WTC11 (cell line): ENCODE data around the gene PPA2. TPM values are rescaled to one million over a fixed set of nuclear protein-coding genes. Genes with fewer than 3 reads are reported as not detected.

Source experiments
- ATAC-seq: fragments of 200-7000 bp; cut with Tn5 transposase; 2 replicates; pipeline ENCODE4 v1.10.0; 2021; ENCODE audit warnings: mild to moderate bottlenecking, moderate library complexity
- CTCF ChIA-PET: fragments of 300-600 bp; sonication (Branson Sonifier 250); formaldehyde crosslinking; loops from one replicate; lab custom pipeline; 2021; ENCODE audit warnings: antibody characterized with exemption; lab: Charles Lee
- POLR2A ChIA-PET: fragments of 350-600 bp; sonication (Branson Sonifier 250); formaldehyde crosslinking; loops from one replicate; lab custom pipeline; 2021; ENCODE audit warnings: antibody characterized with exemption; lab: Charles Lee
- DNase-seq: peaks from one replicate; pipeline ENCODE4 v3.0.0; 2021; ENCODE audit warnings: low spot score
- H3K27ac Mint-ChIP-seq: 2 replicates; pipeline ENCODE4 v1.8.0; 2021; ENCODE audit warnings: mixed read lengths
- H3K27me3 Mint-ChIP-seq: 2 replicates; pipeline ENCODE4 v1.8.0; 2021; ENCODE audit warnings: low read depth, mild to moderate bottlenecking, moderate library complexity, mixed read lengths
- H3K36me3 Mint-ChIP-seq: 2 replicates; pipeline ENCODE4 v1.8.0; 2021; ENCODE audit warnings: mixed read lengths
- H3K4me1 Mint-ChIP-seq: 2 replicates; pipeline ENCODE4 v1.8.0; 2022; ENCODE audit warnings: mixed read lengths
- H3K4me3 Mint-ChIP-seq: 2 replicates; pipeline ENCODE4 v1.8.0; 2021; ENCODE audit warnings: mild to moderate bottlenecking, moderate library complexity, mixed read lengths
- H3K9me3 Mint-ChIP-seq: 2 replicates; pipeline ENCODE4 v1.8.0; 2021; ENCODE audit warnings: mixed read lengths
- ATF1 ChIP-seq: sonication (generic); formaldehyde crosslinking; IDR thresholded peaks from 2 replicates; pipeline ENCODE4 v1.8.1; 2023; ENCODE audit warnings: mild to moderate bottlenecking, moderate library complexity, missing genetic modification reagents
- CREB1 ChIP-seq: sonication (generic); formaldehyde crosslinking; IDR thresholded peaks from 2 replicates; pipeline ENCODE4 v1.8.0; 2023; ENCODE audit warnings: mild to moderate bottlenecking, missing genetic modification reagents
- GTF2I ChIP-seq: fragments of 250-450 bp; sonication (Bioruptor Pico); conservative IDR thresholded peaks from 2 replicates; pipeline ENCODE4 v1.4.0; 2021; ENCODE audit warnings: mild to moderate bottlenecking
- NR3C1 ChIP-seq: sonication (generic); formaldehyde crosslinking; conservative IDR thresholded peaks from 2 replicates; pipeline ENCODE4 v1.8.1; 2023; ENCODE audit warnings: low read depth, mild to moderate bottlenecking, missing genetic modification reagents
- PRDM15 ChIP-seq: sonication (generic); formaldehyde crosslinking; IDR thresholded peaks from 2 replicates; pipeline ENCODE4 v1.8.0; 2022; ENCODE audit warnings: missing genetic modification reagents
- TEAD1 ChIP-seq: sonication (generic); formaldehyde crosslinking; IDR thresholded peaks from 2 replicates; pipeline ENCODE4 v1.8.0; 2022; ENCODE audit warnings: mild to moderate bottlenecking, missing genetic modification reagents
- TEAD4 ChIP-seq: sonication (generic); formaldehyde crosslinking; IDR thresholded peaks from 2 replicates; pipeline ENCODE4 v1.8.0; 2022; ENCODE audit warnings: mild to moderate bottlenecking, missing genetic modification reagents
- ZNF263 ChIP-seq: sonication (generic); formaldehyde crosslinking; IDR thresholded peaks from 2 replicates; pipeline ENCODE4 v1.8.1; 2022; ENCODE audit warnings: low read depth, mild to moderate bottlenecking, moderate library complexity, missing genetic modification reagents
- ZNF281 ChIP-seq: sonication (generic); formaldehyde crosslinking; IDR thresholded peaks from 2 replicates; pipeline ENCODE4 v1.8.0; 2023; ENCODE audit warnings: mild to moderate bottlenecking, missing genetic modification reagents
- ZNF532 ChIP-seq: fragments of 250-450 bp; sonication (Bioruptor Pico); IDR thresholded peaks from 2 replicates; pipeline ENCODE4 v1.9.0; 2021; ENCODE audit warnings: mild to moderate bottlenecking, borderline replicate concordance
- total RNA-seq: library from RNA; stranded (reverse); gene quantifications from 3 replicates; pipeline ENCODE4 v1.2.3, GENCODE V29; 2021
- TF ChIP-seq, protein P1 (sequence below): fragments of 200-600 bp; IDR thresholded peaks from 2 replicates; pipeline ENCODE4 v1.8.0; 2022; ENCODE audit warnings: antibody characterized with exemption
- TF ChIP-seq, protein P2 (sequence below): fragments of 250-450 bp; sonication (Bioruptor Pico); IDR thresholded peaks from 2 replicates; pipeline ENCODE4 v2.1.2; 2022; ENCODE audit warnings: mild to moderate bottlenecking, moderate library complexity
- TF ChIP-seq, protein P3 (sequence below): sonication (generic); formaldehyde crosslinking; IDR thresholded peaks from 2 replicates; pipeline ENCODE4 v1.8.1; 2023; ENCODE audit warnings: mild to moderate bottlenecking, missing genetic modification reagents, borderline replicate concordance
- TF ChIP-seq, protein P4 (sequence below): sonication (generic); formaldehyde crosslinking; IDR thresholded peaks from 2 replicates; pipeline ENCODE4 v1.8.1; 2023; ENCODE audit warnings: mild to moderate bottlenecking, moderate library complexity, missing genetic modification reagents
- TF ChIP-seq, protein P5 (sequence below): fragments of 250-450 bp; sonication (Bioruptor Pico); IDR thresholded peaks from 2 replicates; pipeline ENCODE4 v1.9.0; 2021; ENCODE audit warnings: moderate library complexity, mild to moderate bottlenecking, inconsistent platforms, borderline replicate concordance

Gene PPA2
- total RNA-seq, 1 experiment from 2014 or later = 50.8 TPM

DNA sequence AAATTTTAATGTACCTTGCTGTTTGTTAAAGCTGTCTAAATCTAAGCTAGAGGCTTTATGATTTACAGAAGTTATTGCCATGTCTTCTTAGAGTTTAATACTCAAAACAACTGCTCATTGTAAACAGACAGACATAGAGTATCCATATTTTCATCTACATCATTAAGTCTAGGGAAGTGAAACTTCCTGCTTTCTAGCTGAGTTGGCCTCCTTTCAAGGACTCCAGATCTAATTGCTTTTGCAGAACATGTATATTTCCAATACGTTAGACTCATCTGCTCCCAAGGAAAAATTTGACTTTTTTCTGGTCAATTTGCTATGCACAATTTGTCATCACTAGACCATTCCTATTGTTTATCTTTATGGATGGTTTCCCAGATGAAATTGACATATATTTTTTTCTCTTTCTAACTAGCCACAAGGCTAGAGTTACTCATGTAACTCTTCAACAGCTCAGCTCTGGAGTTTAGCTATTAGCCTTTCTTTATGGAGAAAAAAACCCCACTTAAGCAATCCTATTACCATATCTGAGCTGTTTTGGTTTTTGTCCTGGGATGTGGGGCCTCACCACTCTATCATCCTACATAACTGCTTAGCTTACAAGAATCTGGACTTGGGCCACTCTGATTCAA lies 122.9 kb downstream of the PPA2 start:
- no peak overlapping the region for H3K4me3 Mint-ChIP-seq
- ATAC-seq = no peak
- no peaks in the 10 kb centered on the region for H3K4me1 Mint-ChIP-seq
- no peaks in the 10 kb centered on the region for H3K36me3 Mint-ChIP-seq
- no peaks in the 10 kb centered on the region for H3K9me3 Mint-ChIP-seq
- ChIA-PET CTCF (no interaction called here), POLR2A (no interaction called here)
- H3K27me3 Mint-ChIP-seq = no peaks in the 10 kb centered on the region
- H3K27ac Mint-ChIP-seq = no peak overlapping the region
- DNase-seq = no peak
- TF ChIP-seq, protein P1, sequence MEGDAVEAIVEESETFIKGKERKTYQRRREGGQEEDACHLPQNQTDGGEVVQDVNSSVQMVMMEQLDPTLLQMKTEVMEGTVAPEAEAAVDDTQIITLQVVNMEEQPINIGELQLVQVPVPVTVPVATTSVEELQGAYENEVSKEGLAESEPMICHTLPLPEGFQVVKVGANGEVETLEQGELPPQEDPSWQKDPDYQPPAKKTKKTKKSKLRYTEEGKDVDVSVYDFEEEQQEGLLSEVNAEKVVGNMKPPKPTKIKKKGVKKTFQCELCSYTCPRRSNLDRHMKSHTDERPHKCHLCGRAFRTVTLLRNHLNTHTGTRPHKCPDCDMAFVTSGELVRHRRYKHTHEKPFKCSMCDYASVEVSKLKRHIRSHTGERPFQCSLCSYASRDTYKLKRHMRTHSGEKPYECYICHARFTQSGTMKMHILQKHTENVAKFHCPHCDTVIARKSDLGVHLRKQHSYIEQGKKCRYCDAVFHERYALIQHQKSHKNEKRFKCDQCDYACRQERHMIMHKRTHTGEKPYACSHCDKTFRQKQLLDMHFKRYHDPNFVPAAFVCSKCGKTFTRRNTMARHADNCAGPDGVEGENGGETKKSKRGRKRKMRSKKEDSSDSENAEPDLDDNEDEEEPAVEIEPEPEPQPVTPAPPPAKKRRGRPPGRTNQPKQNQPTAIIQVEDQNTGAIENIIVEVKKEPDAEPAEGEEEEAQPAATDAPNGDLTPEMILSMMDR = no peak
- TF ChIP-seq PRDM15 (CRISPR knock-in tag) (no peak), GTF2I (CRISPR knock-in tag) (no peak), ZNF263 (CRISPR knock-in tag) (no peak), NR3C1 (CRISPR knock-in tag) (no peak), ZNF532 (CRISPR knock-in tag) (no peak), ZNF281 (CRISPR knock-in tag) (no peak), TEAD4 (no peak), CREB1 (CRISPR knock-in tag) (no peak), TEAD1 (CRISPR knock-in tag) (no peak), ATF1 (CRISPR knock-in tag) (no peak)
- TF ChIP-seq, protein P2, sequence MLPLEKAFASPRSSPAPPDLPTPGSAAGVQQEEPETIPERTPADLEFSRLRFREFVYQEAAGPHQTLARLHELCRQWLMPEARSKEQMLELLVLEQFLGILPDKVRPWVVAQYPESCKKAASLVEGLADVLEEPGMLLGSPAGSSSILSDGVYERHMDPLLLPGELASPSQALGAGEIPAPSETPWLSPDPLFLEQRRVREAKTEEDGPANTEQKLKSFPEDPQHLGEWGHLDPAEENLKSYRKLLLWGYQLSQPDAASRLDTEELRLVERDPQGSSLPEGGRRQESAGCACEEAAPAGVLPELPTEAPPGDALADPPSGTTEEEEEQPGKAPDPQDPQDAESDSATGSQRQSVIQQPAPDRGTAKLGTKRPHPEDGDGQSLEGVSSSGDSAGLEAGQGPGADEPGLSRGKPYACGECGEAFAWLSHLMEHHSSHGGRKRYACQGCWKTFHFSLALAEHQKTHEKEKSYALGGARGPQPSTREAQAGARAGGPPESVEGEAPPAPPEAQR = no peak
- TF ChIP-seq, protein P3, sequence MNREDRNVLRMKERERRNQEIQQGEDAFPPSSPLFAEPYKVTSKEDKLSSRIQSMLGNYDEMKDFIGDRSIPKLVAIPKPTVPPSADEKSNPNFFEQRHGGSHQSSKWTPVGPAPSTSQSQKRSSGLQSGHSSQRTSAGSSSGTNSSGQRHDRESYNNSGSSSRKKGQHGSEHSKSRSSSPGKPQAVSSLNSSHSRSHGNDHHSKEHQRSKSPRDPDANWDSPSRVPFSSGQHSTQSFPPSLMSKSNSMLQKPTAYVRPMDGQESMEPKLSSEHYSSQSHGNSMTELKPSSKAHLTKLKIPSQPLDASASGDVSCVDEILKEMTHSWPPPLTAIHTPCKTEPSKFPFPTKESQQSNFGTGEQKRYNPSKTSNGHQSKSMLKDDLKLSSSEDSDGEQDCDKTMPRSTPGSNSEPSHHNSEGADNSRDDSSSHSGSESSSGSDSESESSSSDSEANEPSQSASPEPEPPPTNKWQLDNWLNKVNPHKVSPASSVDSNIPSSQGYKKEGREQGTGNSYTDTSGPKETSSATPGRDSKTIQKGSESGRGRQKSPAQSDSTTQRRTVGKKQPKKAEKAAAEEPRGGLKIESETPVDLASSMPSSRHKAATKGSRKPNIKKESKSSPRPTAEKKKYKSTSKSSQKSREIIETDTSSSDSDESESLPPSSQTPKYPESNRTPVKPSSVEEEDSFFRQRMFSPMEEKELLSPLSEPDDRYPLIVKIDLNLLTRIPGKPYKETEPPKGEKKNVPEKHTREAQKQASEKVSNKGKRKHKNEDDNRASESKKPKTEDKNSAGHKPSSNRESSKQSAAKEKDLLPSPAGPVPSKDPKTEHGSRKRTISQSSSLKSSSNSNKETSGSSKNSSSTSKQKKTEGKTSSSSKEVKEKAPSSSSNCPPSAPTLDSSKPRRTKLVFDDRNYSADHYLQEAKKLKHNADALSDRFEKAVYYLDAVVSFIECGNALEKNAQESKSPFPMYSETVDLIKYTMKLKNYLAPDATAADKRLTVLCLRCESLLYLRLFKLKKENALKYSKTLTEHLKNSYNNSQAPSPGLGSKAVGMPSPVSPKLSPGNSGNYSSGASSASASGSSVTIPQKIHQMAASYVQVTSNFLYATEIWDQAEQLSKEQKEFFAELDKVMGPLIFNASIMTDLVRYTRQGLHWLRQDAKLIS (CRISPR knock-in tag) = no peak
- TF ChIP-seq, protein P4, sequence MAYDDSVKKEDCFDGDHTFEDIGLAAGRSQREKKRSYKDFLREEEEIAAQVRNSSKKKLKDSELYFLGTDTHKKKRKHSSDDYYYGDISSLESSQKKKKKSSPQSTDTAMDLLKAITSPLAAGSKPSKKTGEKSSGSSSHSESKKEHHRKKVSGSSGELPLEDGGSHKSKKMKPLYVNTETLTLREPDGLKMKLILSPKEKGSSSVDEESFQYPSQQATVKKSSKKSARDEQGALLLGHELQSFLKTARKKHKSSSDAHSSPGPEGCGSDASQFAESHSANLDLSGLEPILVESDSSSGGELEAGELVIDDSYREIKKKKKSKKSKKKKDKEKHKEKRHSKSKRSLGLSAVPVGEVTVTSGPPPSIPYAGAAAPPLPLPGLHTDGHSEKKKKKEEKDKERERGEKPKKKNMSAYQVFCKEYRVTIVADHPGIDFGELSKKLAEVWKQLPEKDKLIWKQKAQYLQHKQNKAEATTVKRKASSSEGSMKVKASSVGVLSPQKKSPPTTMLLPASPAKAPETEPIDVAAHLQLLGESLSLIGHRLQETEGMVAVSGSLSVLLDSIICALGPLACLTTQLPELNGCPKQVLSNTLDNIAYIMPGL (CRISPR knock-in tag) = no peak
- TF ChIP-seq, protein P5, sequence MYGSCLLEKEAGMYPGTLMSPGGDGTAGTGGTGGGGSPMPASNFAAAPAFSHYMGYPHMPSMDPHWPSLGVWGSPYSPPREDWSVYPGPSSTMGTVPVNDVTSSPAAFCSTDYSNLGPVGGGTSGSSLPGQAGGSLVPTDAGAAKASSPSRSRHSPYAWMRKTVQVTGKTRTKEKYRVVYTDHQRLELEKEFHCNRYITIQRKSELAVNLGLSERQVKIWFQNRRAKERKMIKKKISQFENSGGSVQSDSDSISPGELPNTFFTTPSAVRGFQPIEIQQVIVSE = no peak
